ENCODE data around the gene DNAJC5. TPM values are rescaled to one million over a fixed set of nuclear protein-coding genes. Genes with fewer than 3 reads are reported as not detected.

Gene DNAJC5
- total and polyA plus RNA-seq, 2 of the 8 experiments (the other 6 are each of a cell fraction or from before 2014, with no cell fraction given), result 19.2 to 31.2 TPM

DNA sequence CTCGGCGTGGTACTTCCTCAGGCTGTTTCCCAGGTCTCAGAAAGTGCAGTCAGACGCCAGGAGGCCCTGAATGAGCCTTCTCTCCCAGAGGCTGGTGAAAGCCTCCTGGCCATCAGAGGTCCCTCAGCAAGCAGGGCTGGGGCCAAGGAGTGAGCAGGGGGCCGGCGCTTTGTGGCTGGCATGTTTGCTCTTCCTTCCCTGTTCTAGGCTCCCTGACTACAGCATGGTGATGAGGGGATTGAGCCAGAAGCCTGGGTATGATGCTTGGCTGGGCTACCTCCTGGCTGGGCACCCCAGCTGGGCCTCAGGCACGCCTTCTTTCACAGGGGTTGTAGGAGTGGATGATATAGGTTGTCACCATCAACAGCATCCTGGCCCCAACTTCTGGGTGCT lies 11.7 kb upstream of the DNAJC5 start (continued):
- TF ChIP-seq, protein P1, sequence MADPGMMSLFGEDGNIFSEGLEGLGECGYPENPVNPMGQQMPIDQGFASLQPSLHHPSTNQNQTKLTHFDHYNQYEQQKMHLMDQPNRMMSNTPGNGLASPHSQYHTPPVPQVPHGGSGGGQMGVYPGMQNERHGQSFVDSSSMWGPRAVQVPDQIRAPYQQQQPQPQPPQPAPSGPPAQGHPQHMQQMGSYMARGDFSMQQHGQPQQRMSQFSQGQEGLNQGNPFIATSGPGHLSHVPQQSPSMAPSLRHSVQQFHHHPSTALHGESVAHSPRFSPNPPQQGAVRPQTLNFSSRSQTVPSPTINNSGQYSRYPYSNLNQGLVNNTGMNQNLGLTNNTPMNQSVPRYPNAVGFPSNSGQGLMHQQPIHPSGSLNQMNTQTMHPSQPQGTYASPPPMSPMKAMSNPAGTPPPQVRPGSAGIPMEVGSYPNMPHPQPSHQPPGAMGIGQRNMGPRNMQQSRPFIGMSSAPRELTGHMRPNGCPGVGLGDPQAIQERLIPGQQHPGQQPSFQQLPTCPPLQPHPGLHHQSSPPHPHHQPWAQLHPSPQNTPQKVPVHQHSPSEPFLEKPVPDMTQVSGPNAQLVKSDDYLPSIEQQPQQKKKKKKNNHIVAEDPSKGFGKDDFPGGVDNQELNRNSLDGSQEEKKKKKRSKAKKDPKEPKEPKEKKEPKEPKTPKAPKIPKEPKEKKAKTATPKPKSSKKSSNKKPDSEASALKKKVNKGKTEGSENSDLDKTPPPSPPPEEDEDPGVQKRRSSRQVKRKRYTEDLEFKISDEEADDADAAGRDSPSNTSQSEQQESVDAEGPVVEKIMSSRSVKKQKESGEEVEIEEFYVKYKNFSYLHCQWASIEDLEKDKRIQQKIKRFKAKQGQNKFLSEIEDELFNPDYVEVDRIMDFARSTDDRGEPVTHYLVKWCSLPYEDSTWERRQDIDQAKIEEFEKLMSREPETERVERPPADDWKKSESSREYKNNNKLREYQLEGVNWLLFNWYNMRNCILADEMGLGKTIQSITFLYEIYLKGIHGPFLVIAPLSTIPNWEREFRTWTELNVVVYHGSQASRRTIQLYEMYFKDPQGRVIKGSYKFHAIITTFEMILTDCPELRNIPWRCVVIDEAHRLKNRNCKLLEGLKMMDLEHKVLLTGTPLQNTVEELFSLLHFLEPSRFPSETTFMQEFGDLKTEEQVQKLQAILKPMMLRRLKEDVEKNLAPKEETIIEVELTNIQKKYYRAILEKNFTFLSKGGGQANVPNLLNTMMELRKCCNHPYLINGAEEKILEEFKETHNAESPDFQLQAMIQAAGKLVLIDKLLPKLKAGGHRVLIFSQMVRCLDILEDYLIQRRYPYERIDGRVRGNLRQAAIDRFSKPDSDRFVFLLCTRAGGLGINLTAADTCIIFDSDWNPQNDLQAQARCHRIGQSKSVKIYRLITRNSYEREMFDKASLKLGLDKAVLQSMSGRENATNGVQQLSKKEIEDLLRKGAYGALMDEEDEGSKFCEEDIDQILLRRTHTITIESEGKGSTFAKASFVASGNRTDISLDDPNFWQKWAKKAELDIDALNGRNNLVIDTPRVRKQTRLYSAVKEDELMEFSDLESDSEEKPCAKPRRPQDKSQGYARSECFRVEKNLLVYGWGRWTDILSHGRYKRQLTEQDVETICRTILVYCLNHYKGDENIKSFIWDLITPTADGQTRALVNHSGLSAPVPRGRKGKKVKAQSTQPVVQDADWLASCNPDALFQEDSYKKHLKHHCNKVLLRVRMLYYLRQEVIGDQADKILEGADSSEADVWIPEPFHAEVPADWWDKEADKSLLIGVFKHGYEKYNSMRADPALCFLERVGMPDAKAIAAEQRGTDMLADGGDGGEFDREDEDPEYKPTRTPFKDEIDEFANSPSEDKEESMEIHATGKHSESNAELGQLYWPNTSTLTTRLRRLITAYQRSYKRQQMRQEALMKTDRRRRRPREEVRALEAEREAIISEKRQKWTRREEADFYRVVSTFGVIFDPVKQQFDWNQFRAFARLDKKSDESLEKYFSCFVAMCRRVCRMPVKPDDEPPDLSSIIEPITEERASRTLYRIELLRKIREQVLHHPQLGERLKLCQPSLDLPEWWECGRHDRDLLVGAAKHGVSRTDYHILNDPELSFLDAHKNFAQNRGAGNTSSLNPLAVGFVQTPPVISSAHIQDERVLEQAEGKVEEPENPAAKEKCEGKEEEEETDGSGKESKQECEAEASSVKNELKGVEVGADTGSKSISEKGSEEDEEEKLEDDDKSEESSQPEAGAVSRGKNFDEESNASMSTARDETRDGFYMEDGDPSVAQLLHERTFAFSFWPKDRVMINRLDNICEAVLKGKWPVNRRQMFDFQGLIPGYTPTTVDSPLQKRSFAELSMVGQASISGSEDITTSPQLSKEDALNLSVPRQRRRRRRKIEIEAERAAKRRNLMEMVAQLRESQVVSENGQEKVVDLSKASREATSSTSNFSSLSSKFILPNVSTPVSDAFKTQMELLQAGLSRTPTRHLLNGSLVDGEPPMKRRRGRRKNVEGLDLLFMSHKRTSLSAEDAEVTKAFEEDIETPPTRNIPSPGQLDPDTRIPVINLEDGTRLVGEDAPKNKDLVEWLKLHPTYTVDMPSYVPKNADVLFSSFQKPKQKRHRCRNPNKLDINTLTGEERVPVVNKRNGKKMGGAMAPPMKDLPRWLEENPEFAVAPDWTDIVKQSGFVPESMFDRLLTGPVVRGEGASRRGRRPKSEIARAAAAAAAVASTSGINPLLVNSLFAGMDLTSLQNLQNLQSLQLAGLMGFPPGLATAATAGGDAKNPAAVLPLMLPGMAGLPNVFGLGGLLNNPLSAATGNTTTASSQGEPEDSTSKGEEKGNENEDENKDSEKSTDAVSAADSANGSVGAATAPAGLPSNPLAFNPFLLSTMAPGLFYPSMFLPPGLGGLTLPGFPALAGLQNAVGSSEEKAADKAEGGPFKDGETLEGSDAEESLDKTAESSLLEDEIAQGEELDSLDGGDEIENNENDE (IDR thresholded peaks at IDR 0.05; ENCODE audit: insufficient replicate concordance, low read length), result no peak
- TF ChIP-seq SP2 (IDR thresholded peaks at IDR 0.05; ENCODE audit: low read length) (no peak), GTF2F1 (IDR thresholded peaks at IDR 0.05; ENCODE audit: borderline replicate concordance, low read depth, low read length) (no peak), PHF8 (conservative IDR thresholded peaks at IDR 0.05; ENCODE audit: low read depth, low read length) (no peak), CREB1 (IDR thresholded peaks at IDR 0.05) (no peak), BRCA1 (IDR thresholded peaks at IDR 0.05; ENCODE audit: low read depth, low read length) (no peak), CEBPB (IDR thresholded peaks at IDR 0.05; ENCODE audit: low read depth, low read length) (no peak), NANOG (IDR thresholded peaks at IDR 0.05; ENCODE audit: insufficient read depth, low read depth, low read length, poor library complexity, severe bottlenecking) (no peak), KDM5A (IDR thresholded peaks at IDR 0.05; ENCODE audit: low read length) (no peak)
- TF ChIP-seq, protein P2, sequence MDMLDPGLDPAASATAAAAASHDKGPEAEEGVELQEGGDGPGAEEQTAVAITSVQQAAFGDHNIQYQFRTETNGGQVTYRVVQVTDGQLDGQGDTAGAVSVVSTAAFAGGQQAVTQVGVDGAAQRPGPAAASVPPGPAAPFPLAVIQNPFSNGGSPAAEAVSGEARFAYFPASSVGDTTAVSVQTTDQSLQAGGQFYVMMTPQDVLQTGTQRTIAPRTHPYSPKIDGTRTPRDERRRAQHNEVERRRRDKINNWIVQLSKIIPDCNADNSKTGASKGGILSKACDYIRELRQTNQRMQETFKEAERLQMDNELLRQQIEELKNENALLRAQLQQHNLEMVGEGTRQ (IDR thresholded peaks at IDR 0.05; ENCODE audit: low read length), result no peak

Measured in H1 (cell line).